GM12878 (cell line): ENCODE results near the gene CD300E. TPM values are rescaled to one million over a fixed set of nuclear protein-coding genes. Genes with fewer than 3 reads are reported as not detected.
"Not testable (repeated sequence)": the region's sequence is repeated elsewhere in the genome, so short reads cannot be mapped to it uniquely, and the experiment has no call there.

ENCODE experiments used
- ATAC-seq: fragments of 200-7000 bp; cut with Tn5 transposase; 3 replicates; pipeline ENCODE4 v1.9.1; 2020; ENCODE audit warnings: mild to moderate bottlenecking, moderate library complexity
- BruUV-seq: library from RNA; stranded (reverse); fragments of 400-500 nt; replicated peaks from 2 replicates; lab custom pipeline; 2021; lab: Mats Ljungman, UMichigan
- CTCF ChIA-PET: fragments of 300-600 bp; sonication (Branson Sonifier 250); formaldehyde crosslinking; extraction: SDS; loops from one replicate; lab custom pipeline; 2021; ENCODE audit warnings: inconsistent platforms; lab: Yijun Ruan, JAX
- POLR2A ChIA-PET: fragments of 350-600 bp; formaldehyde crosslinking; extraction: SDS; loops from one replicate; lab custom pipeline; 2021; ENCODE audit warnings: inconsistent platforms; lab: Charles Lee
- RAD21 ChIA-PET: fragments of 300-600 bp; sonication (Branson Sonifier 250); formaldehyde crosslinking; loops from one replicate; lab custom pipeline; 2023; ENCODE audit warnings: antibody characterized with exemption; ENCODE audit not compliant: unreplicated experiment; lab: Charles Lee
- SMC1A ChIA-PET: fragments of 300-600 bp; sonication (Branson Sonifier 250); formaldehyde crosslinking; loops from one replicate; lab custom pipeline; 2023; ENCODE audit not compliant: unreplicated experiment, uncharacterized antibody; lab: Charles Lee
- DNase-seq: peaks from one replicate; pipeline ENCODE4 v3.0.0-alpha.2; 2011; ENCODE audit warnings: low read depth, low spot score
- FAIRE-seq: peaks from 3 replicates; lab custom pipeline; 2011; peaks lifted over from hg19 to GRCh38; lab: Jason Lieb, UNC
- H2AFZ ChIP-seq: 2 replicates; pipeline ENCODE4 v1.6.0; 2011; ENCODE audit warnings: low read depth, low read length, control low read depth; ENCODE audit not compliant: control insufficient read depth
- H3K27ac ChIP-seq: 2 replicates; pipeline ENCODE4 v1.5.1; 2011; ENCODE audit warnings: control low read depth; ENCODE audit not compliant: control insufficient read depth, insufficient read depth
- H3K27me3 ChIP-seq, 2 experiments: replicated peaks in 1 of 2; 2 replicates each; pipeline versions ENCODE4 v1.6.0 to v1.6.1; 2011; ENCODE audit warnings: low read length in 1 of 2; ENCODE audit not compliant: control insufficient read depth in 2 of 2, insufficient read depth in 2 of 2
- H3K36me3 ChIP-seq, 2 experiments: 2 replicates each; pipeline ENCODE4 v1.5.1; 2011; ENCODE audit warnings: low read length in 1 of 2; ENCODE audit not compliant: control insufficient read depth in 2 of 2, insufficient read depth in 2 of 2
- H3K4me1 ChIP-seq: 2 replicates; pipeline ENCODE4 v1.6.1; 2011; ENCODE audit warnings: mild to moderate bottlenecking, low read length, moderate library complexity, mixed read lengths; ENCODE audit not compliant: control insufficient read depth, insufficient read depth
- H3K4me2 ChIP-seq: 2 replicates; pipeline ENCODE4 v1.6.0; 2011; ENCODE audit warnings: control low read depth; ENCODE audit not compliant: control insufficient read depth, insufficient read depth
- H3K4me3 ChIP-seq: fragments of 200-600 bp; sonication (generic); 2 replicates; pipeline ENCODE4 v1.5.1; 2016
- H3K79me2 ChIP-seq: 2 replicates; pipeline ENCODE4 v1.6.0; 2011; ENCODE audit warnings: low read length; ENCODE audit not compliant: control insufficient read depth, insufficient read depth
- H3K9ac ChIP-seq: 2 replicates; pipeline ENCODE4 v1.8.0; 2011; ENCODE audit warnings: low read length, control low read depth, mixed read lengths; ENCODE audit not compliant: control insufficient read depth, insufficient read depth
- H3K9me3 ChIP-seq: replicated peaks from 3 replicates; pipeline ENCODE4 v1.5.1; 2011; ENCODE audit warnings: mild to moderate bottlenecking, low read length; ENCODE audit not compliant: control insufficient read depth, insufficient read depth
- H4K20me1 ChIP-seq: 2 replicates; pipeline ENCODE4 v1.6.0; 2011; ENCODE audit not compliant: control insufficient read depth, insufficient read depth
- BHLHE40 ChIP-seq, 2 experiments: fragments of 450-650 bp in 1 of 2; IDR thresholded peaks; 2 replicates each; pipeline ENCODE4 v1.6.1; 2011 to 2017; ENCODE audit warnings: low read depth in 2 of 2, borderline replicate concordance in 1 of 2, improper control_type of control experiment in 1 of 2, low read length in 1 of 2, mild to moderate bottlenecking in 1 of 2
- CBFB ChIP-seq: IDR thresholded peaks from 2 replicates; pipeline ENCODE4 v1.6.1; 2016; ENCODE audit warnings: antibody characterized with exemption, low read depth
- EED ChIP-seq: sonication (generic); IDR thresholded peaks from 2 replicates; pipeline ENCODE4 v1.6.1; 2016; ENCODE audit warnings: antibody characterized with exemption, low read depth
- ETV6 ChIP-seq, 2 experiments: fragments of 450-650 bp in 1 of 2; IDR thresholded peaks in 1 of 2; conservative IDR thresholded peaks in 1 of 2; 2 replicates each; pipeline ENCODE4 v1.6.1; 2014; ENCODE audit warnings: antibody characterized with exemption in 1 of 2, borderline replicate concordance in 1 of 2, low read depth in 1 of 2, mild to moderate bottlenecking in 1 of 2, moderate library complexity in 1 of 2
- HDAC2 ChIP-seq: fragments of 200-600 bp; sonication (generic); IDR thresholded peaks from 2 replicates; pipeline ENCODE4 v1.6.1; 2017
- IKZF1 ChIP-seq: fragments of 450-650 bp; conservative IDR thresholded peaks from 2 replicates; pipeline ENCODE4 v1.6.1; 2017; ENCODE audit warnings: antibody characterized with exemption, mild to moderate bottlenecking
- IKZF2 ChIP-seq, 2 experiments: fragments of 450-650 bp; IDR thresholded peaks; 2 replicates each; pipeline ENCODE4 v1.6.1; 2017; ENCODE audit warnings: mild to moderate bottlenecking in 2 of 2, moderate library complexity in 2 of 2
- IRF3 ChIP-seq: fragments of 450-650 bp; IDR thresholded peaks from 2 replicates; pipeline ENCODE4 v1.6.1; 2014; ENCODE audit warnings: mild to moderate bottlenecking
- RUNX3 ChIP-seq: IDR thresholded peaks from 2 replicates; pipeline ENCODE4 v1.6.1; 2012; ENCODE audit warnings: low read length, inconsistent platforms
- SPI1 ChIP-seq: IDR thresholded peaks from 2 replicates; pipeline ENCODE4 v1.6.1; 2011; ENCODE audit warnings: low read depth, mild to moderate bottlenecking, low read length, moderate library complexity, borderline replicate concordance; ENCODE audit not compliant: insufficient read depth
- TARDBP ChIP-seq: IDR thresholded peaks from 2 replicates; pipeline ENCODE4 v1.6.1; 2016; ENCODE audit warnings: borderline replicate concordance
- ZZZ3 ChIP-seq: IDR thresholded peaks from 2 replicates; pipeline ENCODE4 v1.6.1; 2011; ENCODE audit warnings: low read depth; ENCODE audit not compliant: control insufficient read depth, insufficient read length
- WGBS: methylation state at CpG from one replicate; pipeline ENCODE4 v1.1.6; 2016; ENCODE audit warnings: low lambda C conversion rate; ENCODE audit not compliant: insufficient replicate concordance, insufficient coverage; ENCODE audit errors: missing lambda C conversion rate; 5-methylcytosine and 5-hydroxymethylcytosine counted together
- in situ Hi-C: fragments of 300-500 bp; cut with MboI; formaldehyde crosslinking; loops from 9 replicates; pipeline ENCODE4 v1.14.3; 2018; ENCODE audit warnings: mixed read lengths
- intact Hi-C: fragments of 100-400 bp; cut with micrococcal nuclease; formaldehyde crosslinking; loops from one replicate; pipeline ENCODE4 v1.14.2; 2022; ENCODE audit not compliant: unreplicated experiment
- polyA plus RNA-seq, 11 experiments: library from polyadenylated mRNA; depleted of rRNA in 4 of 11; unstranded in 6 of 11; stranded (reverse) in 5 of 11; fragments of >200 nt; fragmentation: Nextera tagmentation in 4 of 11; fragmentation: Illumina TruSeq in 1 of 11; extraction: Ambion mirVana in 4 of 11; extraction: Trizol in 1 of 11; gene quantifications; 1 replicate in 1 of 11; 2 replicates in 10 of 11; pipeline versions ENCODE4 v1.2.1 to v1.2.3, GENCODE V29; 2011 to 2016; ENCODE audit warnings: inconsistent platforms in 2 of 11, missing spikeins in 2 of 11, low read depth in 1 of 11
- total RNA-seq, 4 experiments: library from RNA; depleted of rRNA in 3 of 4; stranded (reverse); fragments of >200 nt in 3 of 4; fragmentation: Illumina TruSeq in 1 of 4; extraction: Trizol in 1 of 4; gene quantifications; 2 replicates each; pipeline versions ENCODE4 v1.2.1 to v1.2.3, GENCODE V29; 2013 to 2021

The CD300E gene
- total and polyA plus RNA-seq, 10 of the 15 experiments (the other 5 are each of a cell fraction or from before 2014, with no cell fraction given), result not detected

- Histone ChIP-seq H3K4me1 (peaks cover 25% of the 10 kb centered on the region), H3K9me3 (no peaks in the 10 kb centered on the region; the same call in 2 of the 3 replicates), H3K4me2 (peak overlapping the region; percentile 61; the same call in 1 of the 2 replicates), H4K20me1 (no peaks in the 10 kb centered on the region; the same call in 1 of the 2 replicates), H3K27ac (no peak overlapping the region), H3K79me2 (no peaks in the 10 kb centered on the region), H3K27me3 (no peaks in the 10 kb centered on the region; a peak in 1 of 4 replicates), H2AFZ (no peak overlapping the region), H3K9ac (no peak overlapping the region), H3K36me3 (no peaks in the 10 kb centered on the region), H3K4me3 (no peak overlapping the region)
- TF ChIP-seq ETV6 (conservative IDR thresholded peaks at IDR 0.05 in 1 of 2, IDR thresholded peaks at IDR 0.05 in 1 of 2; ENCODE audit: borderline replicate concordance in 1 of 2, low read depth in 1 of 2) (no peak), SPI1 (peak; percentile 43; the same call in 1 of the 2 replicates), IKZF1 (peak; percentile 56), EED (peak; percentile 30; the same call in 1 of the 2 replicates), HDAC2 (no peak), TARDBP (no peak), IRF3 (no peak), RUNX3 (0 out of 2 replicates have a peak, but pooled peaks have one; percentile 28), ZZZ3 (no peak), BHLHE40 (IDR thresholded peaks at IDR 0.05; ENCODE audit: borderline replicate concordance in 1 of 2, low read depth in 2 of 2, low read length in 1 of 2) (peak in 1 of 2 experiments; percentile 28; a peak in 1 of 4 replicates), CBFB (no peak), IKZF2 (IDR thresholded peaks at IDR 0.05) (peak; percentile 60 to 67; a peak in 2 of 4 replicates)
- SMC1A ChIA-PET, result interaction anchor here (0.7 to 1.8 kb wide), 8 partner anchors 13 to 106 kb away, joined by 3 to 7 read pairs (median 4); no protein-coding TSS in a partner anchor
- CTCF ChIA-PET, result interaction anchor here (0.7 to 1.6 kb wide), 6 partner anchors 58 to 319 kb away, joined by 3 to 4 read pairs (median 3); partner anchors contain the start of gene GPR142
- WGBS, result 23% methylated on average over 14 of the region's 14 CpGs
- POLR2A ChIA-PET, result no interaction called here
- BruUV-seq, result no TSS peak
- intact Hi-C loops (no loop called here), in situ Hi-C loops (no loop called here)
- RAD21 ChIA-PET, result interaction anchor here (1.0 to 1.8 kb wide), 5 partner anchors 10 to 105 kb away, joined by 3 to 8 read pairs (median 5); partner anchors contain the start of gene RAB37
- ATAC-seq (0 out of 3 replicates have a peak, but pooled peaks have one; percentile 38), DNase-seq (peak; percentile 45), FAIRE-seq (no peak)
Measured at GRCh38 chr17:74631468-74632450, 8.2 kb upstream of the CD300E start.

- FAIRE-seq, H3K9ac ChIP-seq, in situ Hi-C loops, DNase-seq, H3K27me3 ChIP-seq, H2AFZ ChIP-seq, H3K4me3 ChIP-seq, H3K79me2 ChIP-seq, BruUV-seq, H3K36me3 ChIP-seq, H3K4me2 ChIP-seq, intact Hi-C loops, H3K27ac ChIP-seq, CTCF ChIA-PET, RAD21 ChIA-PET, POLR2A ChIA-PET, H3K9me3 ChIP-seq, ATAC-seq, H4K20me1 ChIP-seq: not testable (repeated sequence)
- H3K4me1 ChIP-seq, result peaks cover 16% of the 10 kb centered on the region
- SMC1A ChIA-PET, result interaction anchor here (1.0 kb wide), 1 partner anchor 15 kb away, joined by 4 read pairs; no protein-coding TSS in a partner anchor
- 63% methylated on average over 12 of the region's 14 CpGs for WGBS
Measured at GRCh38 chr17:74630251-74630650, 6.7 kb upstream of the CD300E start.
